H1 (cell line): Measurements from ENCODE around the gene TMEM39B. TPM values are rescaled to one million over a fixed set of nuclear protein-coding genes. Genes with fewer than 3 reads are reported as not detected.

ENCODE experiments used
- MAFK ChIP-seq: IDR thresholded peaks from 2 replicates; pipeline ENCODE4 v1.6.1; 2012; ENCODE audit warnings: low read depth, mild to moderate bottlenecking, improper control_type of control experiment, low read length
- POLR2AphosphoS5 ChIP-seq: IDR thresholded peaks from 2 replicates; pipeline ENCODE4 v1.6.1; 2011; ENCODE audit warnings: low read depth, low read length
- POU5F1 ChIP-seq: IDR thresholded peaks from 2 replicates; pipeline ENCODE4 v1.6.1; 2011; ENCODE audit warnings: low read depth, mild to moderate bottlenecking, low read length, moderate library complexity
- RXRA ChIP-seq: IDR thresholded peaks from 2 replicates; pipeline ENCODE4 v1.6.1; 2011; ENCODE audit warnings: low read depth, mild to moderate bottlenecking, low read length, moderate library complexity; ENCODE audit not compliant: insufficient read depth
- SAP30 ChIP-seq: fragments of 300-600 bp; sonication (generic); IDR thresholded peaks from 2 replicates; pipeline ENCODE4 v1.7.1; 2012; ENCODE audit warnings: low read length, moderate library complexity, mild to moderate bottlenecking, inconsistent platforms; ENCODE audit not compliant: insufficient read depth, insufficient replicate concordance
- SIX5 ChIP-seq: IDR thresholded peaks from 2 replicates; pipeline ENCODE4 v1.6.1; 2011; ENCODE audit warnings: mild to moderate bottlenecking, low read depth, low read length
- polyA plus RNA-seq, 7 experiments: library from polyadenylated mRNA; depleted of rRNA in 3 of 7; stranded (reverse) in 5 of 7; unstranded in 2 of 7; fragments of >200 nt in 5 of 7; fragments of 200-250 nt in 2 of 7; gene quantifications; 1 replicate in 5 of 7; 2 replicates in 1 of 7; 4 replicates in 1 of 7; pipeline versions ENCODE4 v1.2.1 to v1.2.3, GENCODE V29; 2011 to 2013; ENCODE audit warnings: missing spikeins in 2 of 7, mixed read lengths in 2 of 7
- total RNA-seq: library from RNA; stranded (reverse); fragmentation: NEBNext Ultra II Directional; extraction: Animal tissue kit (Norgen Biotek cat#: 25700); gene quantifications from 2 replicates; pipeline ENCODE4 v1.2.1, GENCODE V29; 2021
- TF ChIP-seq, protein P1 (sequence below): IDR thresholded peaks from 2 replicates; pipeline ENCODE4 v1.6.1; 2011; ENCODE audit warnings: low read length, improper control_type of control experiment
- TF ChIP-seq, protein P2 (sequence below), 3 experiments: IDR thresholded peaks; 1 replicate in 2 of 3; 2 replicates in 1 of 3; pipeline versions ENCODE4 v1.5.1 to v1.6.1; 2011; ENCODE audit warnings: low read length in 3 of 3, mild to moderate bottlenecking in 3 of 3, inconsistent platforms in 2 of 3, low read depth in 1 of 3, moderate library complexity in 1 of 3; ENCODE audit not compliant: insufficient read depth in 1 of 3; ENCODE audit errors: control extremely low read depth in 1 of 3

The TMEM39B gene
- total and polyA plus RNA-seq, 2 of the 8 experiments (the other 6 are each of a cell fraction or from before 2014, with no cell fraction given): 25.3 to 32.7 TPM

DNA sequence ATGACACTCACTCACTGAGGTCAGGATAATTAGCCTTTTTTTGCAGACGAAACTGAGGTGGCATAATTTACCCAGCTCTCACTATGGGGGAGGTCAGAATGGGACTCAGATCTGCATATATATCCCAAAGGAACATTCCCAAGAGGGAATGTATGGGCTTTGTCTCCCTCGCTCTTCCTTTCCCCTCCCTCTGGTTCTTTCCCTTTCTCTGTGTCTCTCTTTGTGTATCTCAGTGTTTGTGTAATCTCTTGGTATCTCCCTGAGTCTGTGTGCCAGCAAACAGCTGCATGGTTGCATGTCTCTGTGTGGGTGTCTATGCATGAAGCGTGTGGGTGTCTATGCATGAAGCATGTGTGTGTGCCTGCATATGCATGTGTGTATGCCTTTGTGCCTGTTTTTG, 4.7 kb downstream of the TMEM39B start (continued):
- TF ChIP-seq, protein P1, sequence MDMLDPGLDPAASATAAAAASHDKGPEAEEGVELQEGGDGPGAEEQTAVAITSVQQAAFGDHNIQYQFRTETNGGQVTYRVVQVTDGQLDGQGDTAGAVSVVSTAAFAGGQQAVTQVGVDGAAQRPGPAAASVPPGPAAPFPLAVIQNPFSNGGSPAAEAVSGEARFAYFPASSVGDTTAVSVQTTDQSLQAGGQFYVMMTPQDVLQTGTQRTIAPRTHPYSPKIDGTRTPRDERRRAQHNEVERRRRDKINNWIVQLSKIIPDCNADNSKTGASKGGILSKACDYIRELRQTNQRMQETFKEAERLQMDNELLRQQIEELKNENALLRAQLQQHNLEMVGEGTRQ: no peak
- TF ChIP-seq SIX5 (no peak), POLR2AphosphoS5 (no peak), SAP30 (no peak), MAFK (no peak), POU5F1 (no peak), RXRA (no peak)
- TF ChIP-seq, protein P2, sequence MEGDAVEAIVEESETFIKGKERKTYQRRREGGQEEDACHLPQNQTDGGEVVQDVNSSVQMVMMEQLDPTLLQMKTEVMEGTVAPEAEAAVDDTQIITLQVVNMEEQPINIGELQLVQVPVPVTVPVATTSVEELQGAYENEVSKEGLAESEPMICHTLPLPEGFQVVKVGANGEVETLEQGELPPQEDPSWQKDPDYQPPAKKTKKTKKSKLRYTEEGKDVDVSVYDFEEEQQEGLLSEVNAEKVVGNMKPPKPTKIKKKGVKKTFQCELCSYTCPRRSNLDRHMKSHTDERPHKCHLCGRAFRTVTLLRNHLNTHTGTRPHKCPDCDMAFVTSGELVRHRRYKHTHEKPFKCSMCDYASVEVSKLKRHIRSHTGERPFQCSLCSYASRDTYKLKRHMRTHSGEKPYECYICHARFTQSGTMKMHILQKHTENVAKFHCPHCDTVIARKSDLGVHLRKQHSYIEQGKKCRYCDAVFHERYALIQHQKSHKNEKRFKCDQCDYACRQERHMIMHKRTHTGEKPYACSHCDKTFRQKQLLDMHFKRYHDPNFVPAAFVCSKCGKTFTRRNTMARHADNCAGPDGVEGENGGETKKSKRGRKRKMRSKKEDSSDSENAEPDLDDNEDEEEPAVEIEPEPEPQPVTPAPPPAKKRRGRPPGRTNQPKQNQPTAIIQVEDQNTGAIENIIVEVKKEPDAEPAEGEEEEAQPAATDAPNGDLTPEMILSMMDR (IDR thresholded peaks at IDR 0.05; ENCODE audit: control extremely low read depth in 1 of 3, insufficient read depth in 1 of 3, low read depth in 1 of 3, low read length in 3 of 3): no peak
- TF ChIP-seq, all 59 proteins: peak for 0
